H9 (cell line): ENCODE data around the gene INPP5A. TPM values are rescaled to one million over a fixed set of nuclear protein-coding genes. Genes with fewer than 3 reads are reported as not detected.
A peak's percentile ranks its signal among the peaks of the same experiment; 100 is the strongest.

ENCODE experiments used
- DNase-seq: peaks from one replicate; pipeline ENCODE4 v3.0.0-alpha.2; 2017
- H2AFZ ChIP-seq: one replicate; pipeline ENCODE4 v1.6.1; 2013; ENCODE audit warnings: mild to moderate bottlenecking, low read length, control low read depth, moderate library complexity
- H2AK5ac ChIP-seq: 2 replicates; pipeline ENCODE4 v1.6.1; 2013; ENCODE audit warnings: low read length, control low read depth, mixed read lengths; ENCODE audit not compliant: insufficient read length
- H2BK120ac ChIP-seq: one replicate; pipeline ENCODE4 v1.6.1; 2013; ENCODE audit warnings: low read depth, mild to moderate bottlenecking, low read length, control low read depth, inconsistent platforms; ENCODE audit not compliant: poor library complexity, severe bottlenecking
- H2BK12ac ChIP-seq: 2 replicates; pipeline ENCODE4 v1.6.1; 2013; ENCODE audit warnings: low read length, control low read depth, mixed read lengths, low read depth; ENCODE audit not compliant: insufficient read length
- H2BK15ac ChIP-seq: 2 replicates; pipeline ENCODE4 v1.6.1; 2013; ENCODE audit warnings: low read depth, low read length, control low read depth
- H2BK20ac ChIP-seq: one replicate; pipeline ENCODE4 v1.6.1; 2013; ENCODE audit warnings: low read depth, mild to moderate bottlenecking, low read length, control low read depth, inconsistent platforms; ENCODE audit not compliant: poor library complexity, severe bottlenecking
- H2BK5ac ChIP-seq: 2 replicates; pipeline ENCODE4 v1.6.1; 2013; ENCODE audit warnings: low read length, control low read depth, mixed read lengths; ENCODE audit not compliant: insufficient read length
- H3K14ac ChIP-seq: 2 replicates; pipeline ENCODE4 v1.6.1; 2013; ENCODE audit warnings: low read length, control low read depth; ENCODE audit not compliant: insufficient read depth
- H3K18ac ChIP-seq: 2 replicates; pipeline ENCODE4 v1.6.1; 2013; ENCODE audit warnings: low read depth, mild to moderate bottlenecking, mixed read lengths, low read length, control low read depth; ENCODE audit not compliant: insufficient read length
- H3K23ac ChIP-seq: 2 replicates; pipeline ENCODE4 v1.6.1; 2013; ENCODE audit warnings: low read length, control low read depth, mixed read lengths, low read depth; ENCODE audit not compliant: insufficient read length
- H3K23me2 ChIP-seq: 2 replicates; pipeline ENCODE4 v1.6.1; 2013; ENCODE audit warnings: low read depth, mild to moderate bottlenecking, mixed read lengths, low read length, control low read depth; ENCODE audit not compliant: insufficient read length, poor library complexity, severe bottlenecking
- H3K27ac ChIP-seq: 2 replicates; pipeline ENCODE4 v1.5.1; 2013; ENCODE audit warnings: low read length, control low read depth, mixed read lengths, low read depth; ENCODE audit not compliant: insufficient read length
- H3K27me3 ChIP-seq: 2 replicates; pipeline ENCODE4 v1.6.1; 2013; ENCODE audit warnings: low read length, control low read depth, inconsistent platforms; ENCODE audit not compliant: insufficient read depth
- H3K4ac ChIP-seq: 2 replicates; pipeline ENCODE4 v1.6.1; 2013; ENCODE audit warnings: low read depth, mild to moderate bottlenecking, control low read depth, inconsistent platforms, low read length, moderate library complexity
- H3K4me1 ChIP-seq: 2 replicates; pipeline ENCODE4 v1.6.1; 2013; ENCODE audit warnings: low read length, control low read depth, inconsistent platforms; ENCODE audit not compliant: insufficient read depth
- H3K4me2 ChIP-seq: 2 replicates; pipeline ENCODE4 v1.6.1; 2013; ENCODE audit warnings: low read length, control low read depth, mixed read lengths; ENCODE audit not compliant: insufficient read length, insufficient read depth
- H3K56ac ChIP-seq: 2 replicates; pipeline ENCODE4 v1.6.1; 2013; ENCODE audit warnings: low read depth, mild to moderate bottlenecking, mixed read lengths, low read length, control low read depth; ENCODE audit not compliant: insufficient read length
- H3K79me1 ChIP-seq: 2 replicates; pipeline ENCODE4 v1.6.1; 2013; ENCODE audit warnings: low read depth, mild to moderate bottlenecking, moderate library complexity, low read length, control low read depth, inconsistent platforms; ENCODE audit not compliant: insufficient read depth, poor library complexity, severe bottlenecking
- H3K79me2 ChIP-seq: 2 replicates; pipeline ENCODE4 v1.6.1; 2013; ENCODE audit warnings: low read length, control low read depth, inconsistent platforms; ENCODE audit not compliant: insufficient read depth
- H3K9ac ChIP-seq: 2 replicates; pipeline ENCODE4 v1.6.1; 2013; ENCODE audit warnings: low read length, control low read depth, mixed read lengths; ENCODE audit not compliant: insufficient read length; ENCODE audit errors: extremely low read depth
- H3K9me3 ChIP-seq: one replicate; pipeline ENCODE4 v1.6.1; 2013; ENCODE audit warnings: low read depth, low read length, inconsistent platforms; ENCODE audit not compliant: control insufficient read depth
- H3T11ph ChIP-seq: one replicate; pipeline ENCODE4 v1.6.1; 2013; ENCODE audit warnings: mild to moderate bottlenecking, low read length, control low read depth, inconsistent platforms
- H4K20me1 ChIP-seq: one replicate; pipeline ENCODE4 v1.6.1; 2013; ENCODE audit not compliant: control insufficient read depth, insufficient read length, insufficient read depth
- H4K5ac ChIP-seq: 2 replicates; pipeline ENCODE4 v1.6.1; 2013; ENCODE audit warnings: low read depth, mild to moderate bottlenecking, mixed read lengths, low read length, control low read depth; ENCODE audit not compliant: insufficient read length
- H4K8ac ChIP-seq: replicated peaks from 2 replicates; pipeline ENCODE4 v1.6.1; 2013; ENCODE audit warnings: low read length, control low read depth, mixed read lengths, low read depth; ENCODE audit not compliant: insufficient read length
- H4K91ac ChIP-seq: 2 replicates; pipeline ENCODE4 v1.6.1; 2013; ENCODE audit warnings: low read depth, mild to moderate bottlenecking, moderate library complexity, mixed read lengths, low read length, control low read depth; ENCODE audit not compliant: insufficient read length
- H3K27ac Mint-ChIP-seq, 3 experiments: 2 replicates in 2 of 3; 3 replicates in 1 of 3; pipeline ENCODE4 v1.8.0; 2020 to 2021; ENCODE audit warnings: mixed read lengths in 3 of 3, mild to moderate bottlenecking in 1 of 3, moderate library complexity in 1 of 3
- H3K27me3 Mint-ChIP-seq: 2 replicates; pipeline ENCODE4 v1.8.0; 2021; ENCODE audit warnings: low read depth, mild to moderate bottlenecking, moderate library complexity, mixed read lengths
- H3K36me3 Mint-ChIP-seq, 3 experiments: 2 replicates in 2 of 3; 3 replicates in 1 of 3; pipeline ENCODE4 v1.8.0; 2020 to 2021; ENCODE audit warnings: low read depth in 3 of 3, mixed read lengths in 3 of 3; ENCODE audit not compliant: insufficient read depth in 1 of 3
- H3K4me1 Mint-ChIP-seq, 2 experiments: 2 replicates each; pipeline ENCODE4 v1.8.0; 2020; ENCODE audit warnings: mixed read lengths in 2 of 2
- H3K4me3 Mint-ChIP-seq, 2 experiments: 2 replicates in 1 of 2; 3 replicates in 1 of 2; pipeline ENCODE4 v1.8.0; 2020 to 2021; ENCODE audit warnings: mild to moderate bottlenecking in 2 of 2, mixed read lengths in 2 of 2, moderate library complexity in 1 of 2
- H3K9me3 Mint-ChIP-seq, 2 experiments: 2 replicates in 1 of 2; 3 replicates in 1 of 2; pipeline ENCODE4 v1.8.0; 2020; ENCODE audit warnings: mild to moderate bottlenecking in 2 of 2, mixed read lengths in 2 of 2, moderate library complexity in 1 of 2
- CTCF ChIP-seq: fragments of 200-600 bp; sonication (generic); conservative IDR thresholded peaks from 3 replicates; pipeline ENCODE4 v1.8.0; 2021; ENCODE audit warnings: antibody characterized with exemption, mild to moderate bottlenecking
- WGBS: extraction: QIAGEN DNeasy Blood & Tissue Kit; methylation state at CpG from one replicate; pipeline ENCODE4 v1.1.7; 2013; ENCODE audit warnings: missing lambda C conversion rate, low lambda C conversion rate, mixed read lengths; ENCODE audit not compliant: insufficient read length; ENCODE audit errors: extremely low coverage; 5-methylcytosine and 5-hydroxymethylcytosine counted together
- total RNA-seq: library from RNA; stranded (reverse); gene quantifications from 2 replicates; pipeline ENCODE4 v1.2.1, GENCODE V29; 2021

INPP5A gene
- total RNA-seq, 1 experiment from 2014 or later = 17.7 TPM

- Histone ChIP-seq H3K14ac (no peak overlapping the region), H4K20me1 (no peaks in the 10 kb centered on the region), H4K8ac (no peak overlapping the region), H3K4me1 (no peaks in the 10 kb centered on the region), H4K91ac (no peak overlapping the region), H2AFZ (no peak overlapping the region), H3K18ac (no peak overlapping the region), H3K9ac (no peak overlapping the region), H3K4ac (no peak overlapping the region), H2BK15ac (no peak overlapping the region), H3K9me3 (no peaks in the 10 kb centered on the region), H2BK5ac (no peak overlapping the region), H2BK120ac (no peak overlapping the region), H3K27ac (no peak overlapping the region), H2AK5ac (no peak overlapping the region), H3K23ac (no peak overlapping the region), H4K5ac (no peak overlapping the region), H3K4me2 (no peak overlapping the region), H3T11ph (no peak overlapping the region), H2BK20ac (no peak overlapping the region), H3K79me1 (no peaks in the 10 kb centered on the region), H2BK12ac (no peak overlapping the region), H3K56ac (no peak overlapping the region), H3K23me2 (no peaks in the 10 kb centered on the region), H3K79me2 (no peaks in the 10 kb centered on the region), H3K27me3 (no peaks in the 10 kb centered on the region)
- WGBS = no CpG with 5 or more reads among the region's 13 CpGs
- Mint-ChIP-seq H3K4me3 (no peak overlapping the region), H3K4me1 (peaks cover 4 to 5% of the 10 kb centered on the region in 2 experiments), H3K27me3 (no peaks in the 10 kb centered on the region; the same call in 1 of the 2 replicates), H3K27ac (0 out of 7 replicates have a peak overlapping the region, but pooled peaks of 1 of the 3 experiments have one; percentile 15), H3K9me3 (peaks cover 22 to 27% of the 10 kb centered on the region in 2 experiments), H3K36me3 (peaks cover 21 to 30% (median 22%) of the 10 kb centered on the region in 3 experiments)
- DNase-seq = peak; percentile 21
- no peak for TF ChIP-seq CTCF
These were observed 171.9 kb downstream of the INPP5A start for GRCh38 chr10:132709471-132709951.
